ENCODE results near the gene CUL4A.
"Not testable (repeated sequence)": the region's sequence is repeated elsewhere in the genome, so short reads cannot be mapped to it uniquely, and the experiment has no call there.

Gene CUL4A

DNA sequence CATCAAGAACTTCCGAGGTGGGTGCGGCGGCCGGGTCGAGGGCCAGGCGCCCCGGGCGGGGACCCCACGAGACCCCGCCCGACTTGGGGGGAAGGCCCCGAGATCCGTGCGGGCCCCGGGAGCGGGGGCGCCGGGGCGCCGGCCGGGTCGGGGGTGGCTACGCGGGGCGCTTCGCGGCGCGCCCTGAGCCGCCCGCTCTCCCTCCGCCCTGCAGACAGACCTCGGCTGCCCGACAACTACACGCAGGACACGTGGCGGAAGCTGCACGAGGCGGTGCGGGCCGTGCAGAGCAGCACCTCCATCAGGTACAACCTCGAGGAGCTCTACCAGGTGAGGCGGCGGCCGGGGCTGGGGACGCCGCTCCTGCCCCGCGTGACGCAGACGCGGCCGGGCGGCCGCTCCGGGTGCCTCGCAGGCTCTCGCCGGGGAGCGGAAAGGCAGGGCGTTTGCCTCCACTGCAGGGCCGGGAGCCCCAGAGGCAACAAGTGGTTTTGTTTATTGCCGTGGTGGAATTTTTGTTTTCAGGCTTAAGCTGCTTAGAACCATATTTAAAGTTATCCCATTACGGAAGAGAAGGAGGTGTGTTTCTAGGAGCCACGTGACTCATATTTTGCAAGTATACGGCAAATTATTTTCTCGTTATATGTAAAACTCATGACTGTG, 477 bp downstream of the CUL4A start:
- DNase-seq: peak; percentile 68

DNA sequence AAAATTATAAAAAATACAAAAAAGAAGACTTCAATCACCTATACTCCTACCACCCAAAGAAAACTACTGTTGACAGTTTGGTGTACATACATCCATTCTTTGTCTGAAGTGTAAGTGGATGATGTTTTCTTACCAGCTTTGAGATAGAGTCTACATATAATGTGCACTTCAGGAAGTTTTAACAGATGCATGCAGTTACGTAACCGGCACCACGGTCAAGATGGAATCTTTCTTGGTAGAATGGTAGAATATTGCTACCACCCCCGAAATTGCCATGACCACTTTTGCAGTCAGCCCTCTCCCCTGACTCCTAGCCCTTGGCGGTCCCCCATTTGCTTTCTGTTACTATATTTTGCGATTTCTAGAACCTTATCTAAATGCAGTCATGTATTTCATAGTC, 1.4 kb downstream of the CUL4A start:
- DNase-seq: no peak

DNA sequence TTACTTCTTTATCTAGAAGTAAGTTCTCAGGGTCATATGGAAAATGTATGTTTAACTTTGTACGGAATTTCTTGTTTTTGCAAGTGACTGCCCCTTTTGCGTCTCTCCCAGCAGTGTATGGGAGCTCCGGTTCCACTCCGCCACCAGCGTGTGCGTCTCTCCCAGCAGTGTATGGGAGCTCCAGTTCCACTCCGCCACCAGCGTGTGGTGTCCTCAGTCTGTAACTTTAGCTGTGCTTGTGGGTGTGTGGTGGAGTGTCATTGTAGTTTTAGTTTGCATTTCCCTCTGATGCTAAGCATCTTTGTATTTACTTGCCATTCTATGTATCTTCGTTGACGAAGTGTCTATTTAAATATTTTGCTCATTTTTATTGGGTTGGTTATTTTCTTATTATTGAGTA, 2.4 kb downstream of the CUL4A start:
- peak; percentile 33 for DNase-seq

DNA sequence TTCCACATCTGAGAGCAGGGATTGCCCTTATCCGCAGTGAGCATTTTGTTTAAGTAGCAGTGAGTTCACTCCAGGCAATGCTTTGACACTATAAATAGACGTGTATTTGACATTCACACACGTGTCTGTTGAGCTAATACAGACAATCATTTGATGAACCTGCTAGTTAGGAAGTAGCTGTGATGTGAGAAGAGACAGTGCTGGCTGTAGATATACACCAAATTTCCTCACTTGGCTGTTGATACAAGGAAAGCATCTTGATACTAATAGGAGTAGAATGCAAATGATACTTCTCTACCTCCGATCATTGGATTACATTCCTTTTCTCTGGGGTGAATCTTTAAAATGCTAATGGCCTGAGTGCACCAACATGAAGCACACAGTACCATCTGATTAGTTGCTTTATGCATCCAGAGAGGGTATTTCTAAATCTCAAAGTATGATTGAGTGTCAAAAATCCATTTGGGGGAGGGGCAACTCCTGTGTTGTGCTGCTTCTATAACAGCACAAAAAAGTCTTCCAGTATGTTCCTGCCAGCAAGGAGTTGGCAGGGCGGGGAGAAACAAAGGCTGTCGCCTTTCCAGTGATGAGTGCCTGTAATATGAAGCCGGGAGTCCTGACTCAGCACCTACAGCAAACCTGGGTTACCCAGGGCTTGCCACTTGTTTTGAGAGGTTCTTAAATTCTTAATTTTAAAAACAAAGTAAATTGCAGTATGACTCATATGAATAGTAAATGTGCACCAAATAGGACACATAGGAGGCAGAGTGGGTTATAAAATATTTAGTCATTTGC, 7.0 kb downstream of the CUL4A start:
- peak; percentile 16 for DNase-seq

DNA sequence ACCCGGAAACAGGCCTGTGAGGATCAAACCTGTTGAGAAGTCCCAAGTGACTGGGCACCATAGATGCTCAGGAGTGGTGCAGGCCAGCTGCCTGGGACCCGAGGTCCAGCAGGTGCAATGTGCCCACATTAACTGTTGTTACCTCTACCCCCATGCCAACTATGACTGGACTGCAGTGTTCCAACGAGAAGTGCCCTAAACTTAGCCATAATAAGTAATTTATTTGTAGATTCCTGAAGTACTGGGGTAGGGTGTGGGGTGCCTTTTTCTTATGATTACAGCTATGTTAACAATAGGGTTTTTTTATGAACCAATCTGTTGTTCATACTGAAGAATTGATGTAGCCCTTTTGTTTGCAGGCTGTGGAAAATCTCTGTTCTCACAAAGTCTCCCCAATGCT, 9.2 kb downstream of the CUL4A start:
- DNase-seq: no peak

DNA sequence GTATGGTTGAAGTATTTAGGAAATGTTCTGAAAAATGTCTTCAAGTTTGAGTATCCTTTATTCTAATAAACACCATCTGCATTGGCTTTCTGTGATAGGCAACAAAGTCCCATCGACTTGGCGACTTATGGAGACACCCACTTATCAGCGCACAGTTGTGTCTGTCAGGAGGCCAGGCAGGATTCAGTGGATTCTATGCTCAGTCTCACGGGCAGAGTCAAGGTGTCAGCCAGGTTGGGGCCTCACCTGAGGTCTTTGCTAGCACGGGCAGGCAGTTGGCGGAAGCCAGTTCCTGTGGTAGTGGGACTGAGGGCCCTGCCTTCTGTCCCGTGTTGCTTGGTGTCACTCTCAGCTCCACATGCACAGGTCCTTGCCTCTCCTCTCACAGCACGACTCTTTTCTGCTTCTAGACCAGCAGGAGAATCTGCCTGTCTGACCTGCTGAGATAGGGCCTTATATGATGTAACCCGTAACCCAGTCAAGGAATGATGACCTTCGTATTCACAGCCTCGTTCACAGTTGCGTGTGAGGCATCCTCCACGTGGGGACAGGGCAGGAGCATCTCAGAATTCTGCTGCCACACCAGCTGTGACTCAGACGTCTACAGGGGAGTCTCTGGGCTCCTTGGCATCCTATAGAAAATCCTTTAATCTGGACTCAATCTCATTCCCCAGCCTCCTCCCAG, 10.0 kb downstream of the CUL4A start:
- no peak for DNase-seq

DNA sequence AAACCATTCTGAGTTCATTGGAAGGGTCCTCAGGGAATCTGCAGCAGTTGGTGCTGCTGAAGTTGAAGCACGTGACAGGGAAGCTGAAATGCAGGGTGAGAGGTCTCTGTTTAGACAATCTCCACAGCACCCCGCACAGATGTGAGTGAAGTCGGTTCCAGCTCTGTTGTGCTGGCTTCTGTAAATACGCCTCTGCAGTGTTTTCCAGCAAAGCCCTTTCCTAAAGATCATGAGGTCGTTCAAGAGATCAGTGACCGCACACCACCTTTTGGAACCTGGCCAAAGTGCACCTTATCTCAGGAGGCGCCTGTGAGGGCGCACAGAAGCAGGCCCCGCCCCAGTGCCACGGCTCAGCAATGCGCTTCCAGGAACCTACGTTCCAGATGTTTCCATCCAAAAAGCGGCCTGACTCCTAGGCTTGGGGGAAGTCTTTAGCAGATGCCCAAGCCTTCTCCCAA, 10.8 kb downstream of the CUL4A start:
- no peak for DNase-seq

DNA sequence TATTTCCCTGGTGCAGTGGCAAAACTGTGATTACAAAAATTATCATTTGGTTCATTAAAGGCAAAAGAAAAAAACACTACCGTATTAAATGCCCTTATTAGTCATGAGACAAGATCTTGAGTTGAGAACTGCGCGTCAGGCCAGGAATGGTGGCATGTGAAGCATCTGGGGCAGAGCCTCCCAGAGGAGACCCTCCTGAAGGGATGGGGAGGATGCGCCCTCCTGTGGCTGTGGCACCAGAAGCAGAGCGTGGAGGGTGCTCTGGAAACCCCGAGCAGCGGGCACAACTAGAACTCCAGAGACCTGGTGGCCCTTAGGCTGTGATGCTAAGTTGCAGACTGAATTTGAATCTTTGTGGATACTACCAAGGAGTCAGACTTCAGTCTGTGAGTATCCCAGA, 11.5 kb downstream of the CUL4A start:
- DNase-seq: no peak

DNA sequence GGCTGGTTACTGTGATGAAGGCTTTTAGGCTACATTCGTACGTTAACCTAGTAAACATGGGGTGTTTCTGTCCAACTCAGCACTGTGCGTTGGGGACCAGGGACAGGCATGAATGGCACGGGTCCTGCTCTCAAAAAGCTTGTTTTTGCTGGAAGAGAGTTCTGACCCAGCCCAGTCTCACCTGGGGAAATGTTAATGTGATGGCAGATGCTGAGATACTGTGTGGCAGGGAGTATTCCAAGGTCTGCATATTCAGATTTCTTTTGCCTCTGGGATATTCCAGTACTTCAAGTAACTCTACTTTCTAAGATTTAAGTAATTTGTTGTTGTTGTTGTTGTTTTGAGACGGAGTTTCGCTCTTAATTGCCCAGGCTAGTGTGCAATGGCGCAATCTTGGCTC, 13.7 kb downstream of the CUL4A start:
- DNase-seq: no peak

DNA sequence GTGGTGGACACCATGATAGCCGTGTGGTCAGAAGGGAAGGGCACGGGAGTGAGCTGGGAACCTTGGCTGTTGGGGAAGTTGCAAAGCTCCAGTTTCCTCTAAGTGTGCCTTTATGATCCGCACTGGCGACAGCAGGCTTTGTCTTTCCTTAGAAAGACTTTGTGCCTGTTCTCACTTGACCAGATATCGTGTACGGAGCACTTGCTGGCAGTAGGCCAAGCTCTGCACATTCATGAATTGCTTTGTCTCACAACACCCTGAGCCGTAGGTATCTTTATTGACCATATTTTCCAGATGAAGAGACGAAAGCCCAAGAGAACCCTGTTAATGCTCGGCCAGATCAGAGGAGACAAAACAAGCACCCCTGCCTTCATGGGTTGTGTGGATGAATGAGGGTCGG, 15.1 kb downstream of the CUL4A start:
- no peak for DNase-seq

DNA sequence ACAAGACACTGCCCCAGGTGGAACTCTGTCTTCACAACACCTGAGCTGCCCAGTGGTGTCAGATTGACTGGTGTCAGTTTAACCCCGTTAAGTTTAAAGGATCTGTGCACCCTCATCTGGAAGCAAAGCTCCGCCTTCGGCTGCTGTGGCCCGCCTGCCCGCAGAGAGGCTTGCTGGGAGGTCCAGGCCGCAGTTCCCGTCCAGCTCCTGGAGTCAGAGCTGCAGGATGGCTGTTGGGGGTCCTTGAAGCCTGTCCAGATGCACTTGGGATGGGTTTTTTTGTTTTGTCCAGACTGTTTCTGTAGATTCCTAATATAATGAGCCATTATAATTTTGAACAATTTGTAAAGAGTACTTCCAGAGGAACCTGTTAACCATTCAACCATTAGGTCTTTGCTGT, 16.1 kb downstream of the CUL4A start:
- DNase-seq: no peak

DNA sequence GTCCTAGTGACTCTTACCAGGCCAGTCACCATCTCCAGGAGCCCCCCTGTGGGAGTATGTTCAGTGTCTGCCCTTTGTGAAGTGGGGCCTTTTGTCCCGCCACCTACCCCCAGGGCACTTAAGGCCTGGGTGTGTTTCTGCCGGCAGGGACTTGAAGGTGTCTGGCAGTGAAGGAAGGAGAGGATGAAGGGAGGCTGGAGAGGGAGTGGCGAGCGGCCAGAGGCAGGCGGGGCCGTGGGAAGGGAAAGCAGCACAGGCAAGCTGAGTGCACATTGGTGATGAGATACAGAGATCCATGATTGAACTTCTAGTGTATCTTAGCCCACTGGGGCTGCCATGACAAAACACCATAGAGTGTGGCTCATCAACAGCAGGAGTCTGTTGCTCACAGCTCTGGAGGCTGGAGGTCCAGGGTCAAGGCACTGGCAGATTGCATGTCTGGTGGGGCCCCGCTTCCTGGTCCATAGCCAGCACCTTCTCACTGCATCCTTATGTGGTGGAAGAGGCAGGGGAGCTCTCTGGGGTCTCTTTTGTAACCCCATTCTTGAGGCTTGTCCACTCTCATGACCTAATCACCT, 17.5 kb downstream of the CUL4A start:
- DNase-seq: no peak

DNA sequence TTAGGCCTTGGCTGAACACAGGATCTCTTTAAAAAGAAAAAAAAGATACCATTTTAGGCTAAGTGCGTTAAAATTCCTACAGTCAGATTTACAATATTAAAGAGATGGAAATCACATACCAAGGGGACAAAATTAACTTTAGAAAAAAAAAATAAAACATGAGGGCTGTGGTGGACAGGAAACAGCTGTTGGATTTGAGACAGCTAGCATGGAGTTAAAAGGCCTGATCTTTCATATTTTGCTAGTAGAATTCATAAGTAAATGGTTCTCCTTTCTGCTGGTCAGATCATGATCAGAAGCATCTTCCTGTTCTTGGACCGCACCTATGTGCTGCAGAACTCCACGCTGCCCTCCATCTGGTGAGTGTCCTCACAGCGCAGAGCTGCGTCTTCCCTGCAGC, 19.7 kb downstream of the CUL4A start:
- DNase-seq: no peak

DNA sequence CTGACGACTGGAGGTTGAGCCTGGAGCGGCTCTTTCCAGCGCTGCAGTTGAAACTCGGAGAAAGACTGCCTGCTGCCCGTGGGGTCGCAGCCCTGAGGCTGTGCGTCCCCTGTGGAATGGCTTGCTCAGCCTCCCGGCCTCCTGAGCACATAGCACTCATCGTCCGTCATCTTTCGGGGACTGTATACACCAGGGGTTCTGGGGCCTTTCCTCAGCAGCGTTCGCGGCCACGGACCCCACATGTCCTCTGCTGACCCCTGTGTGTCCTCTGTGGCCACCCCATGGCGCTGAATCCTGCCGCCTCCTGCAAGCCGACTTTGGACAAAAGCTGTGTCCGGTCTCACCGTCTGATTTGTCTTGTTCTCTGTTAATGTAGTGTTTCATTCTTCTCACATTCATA, 20.4 kb downstream of the CUL4A start:
- no peak for DNase-seq

DNA sequence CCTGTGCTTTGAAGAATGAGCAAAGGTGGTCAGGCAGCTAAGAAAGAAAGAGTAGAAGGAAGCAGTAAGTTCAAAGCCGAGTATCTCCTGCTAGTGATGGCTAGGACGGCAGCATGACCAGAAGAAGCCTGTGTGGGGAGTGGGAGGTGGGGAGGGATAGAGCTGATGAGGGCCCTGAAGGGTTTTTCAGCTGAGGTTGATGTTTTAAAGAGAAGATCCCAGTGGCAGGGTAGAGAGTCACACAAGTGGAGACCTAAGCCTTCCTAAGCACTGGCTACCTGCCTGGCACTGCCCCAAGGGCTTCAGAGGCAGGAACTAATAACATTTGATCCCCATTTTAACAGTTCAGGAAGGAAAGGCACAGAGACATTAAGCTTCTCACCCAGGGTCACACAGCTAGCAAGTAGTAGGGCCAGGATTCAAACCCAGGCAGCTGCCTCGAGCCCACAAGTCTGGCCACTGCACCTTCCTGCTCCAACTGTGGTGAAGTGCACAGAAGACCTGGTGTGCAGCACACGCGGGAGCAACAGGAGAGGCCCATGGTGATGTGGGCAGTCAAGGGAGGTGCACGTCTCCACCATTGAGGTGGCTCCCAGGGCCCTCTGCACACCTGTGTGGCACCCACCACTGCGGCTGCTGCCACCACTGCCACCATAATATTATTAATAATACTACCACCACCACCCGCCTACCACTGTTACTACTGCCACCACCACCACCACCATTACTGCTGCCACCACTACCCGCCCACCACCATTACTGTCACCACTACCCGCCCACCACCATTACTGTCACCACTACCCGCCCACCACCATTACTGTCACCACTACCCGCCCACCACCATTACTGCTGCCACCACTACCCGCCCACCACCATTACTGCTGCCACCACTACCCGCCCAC, 22.1 kb downstream of the CUL4A start:
- DNase-seq: no peak

DNA sequence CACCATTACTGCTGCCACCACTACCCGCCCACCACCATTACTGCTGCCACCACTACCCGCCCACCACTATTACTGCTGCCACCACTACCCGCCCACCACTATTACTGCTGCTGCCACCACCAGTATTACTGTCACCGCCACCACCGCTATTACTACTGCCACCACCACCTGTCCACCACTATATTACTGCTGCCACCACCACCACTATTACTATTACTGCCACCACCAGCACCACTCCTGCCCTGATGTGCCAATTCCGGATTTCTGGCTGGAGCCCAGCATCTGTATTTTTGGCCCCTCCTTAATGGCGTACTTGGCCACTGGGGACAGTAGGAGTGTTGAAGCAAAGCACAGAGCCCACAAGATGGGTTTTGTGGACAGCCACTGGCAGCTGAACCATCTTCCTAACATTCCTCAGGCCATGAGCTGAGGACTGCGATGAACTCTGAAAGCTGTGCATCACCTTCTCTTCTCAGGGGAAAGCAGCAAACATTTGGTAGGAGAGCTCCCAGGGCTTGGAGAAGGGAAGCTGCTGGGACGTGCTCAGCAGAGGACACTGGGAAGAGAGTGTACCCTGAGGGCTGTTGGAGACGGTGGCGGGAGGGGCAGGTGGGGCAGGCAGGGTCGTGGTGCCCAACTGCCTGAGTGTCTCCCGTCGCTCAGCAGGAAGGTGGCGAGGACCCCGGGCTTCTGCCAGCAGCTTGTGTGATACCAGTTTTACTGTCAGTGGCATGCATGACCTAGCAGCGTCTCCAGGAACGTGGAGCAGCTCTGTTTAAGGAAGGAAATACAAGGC, 23.0 kb downstream of the CUL4A start:
- no peak for DNase-seq

DNA sequence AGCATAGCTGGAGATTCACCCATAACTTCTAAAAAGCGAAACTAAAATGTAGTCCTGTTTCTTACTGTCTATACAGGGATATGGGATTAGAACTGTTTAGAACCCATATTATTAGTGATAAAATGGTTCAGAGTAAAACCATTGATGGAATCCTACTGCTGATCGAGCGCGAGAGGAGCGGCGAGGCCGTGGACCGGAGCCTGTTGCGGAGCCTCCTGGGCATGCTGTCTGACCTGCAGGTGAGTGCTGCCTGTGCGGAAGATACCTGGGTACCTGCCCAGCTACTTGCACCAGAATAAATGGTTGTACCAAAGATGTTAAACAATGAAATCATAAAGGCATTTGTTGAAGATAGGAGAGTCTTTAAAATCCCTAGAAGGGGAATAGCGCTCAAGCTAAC, 23.7 kb downstream of the CUL4A start:
- DNase-seq: no peak

DNA sequence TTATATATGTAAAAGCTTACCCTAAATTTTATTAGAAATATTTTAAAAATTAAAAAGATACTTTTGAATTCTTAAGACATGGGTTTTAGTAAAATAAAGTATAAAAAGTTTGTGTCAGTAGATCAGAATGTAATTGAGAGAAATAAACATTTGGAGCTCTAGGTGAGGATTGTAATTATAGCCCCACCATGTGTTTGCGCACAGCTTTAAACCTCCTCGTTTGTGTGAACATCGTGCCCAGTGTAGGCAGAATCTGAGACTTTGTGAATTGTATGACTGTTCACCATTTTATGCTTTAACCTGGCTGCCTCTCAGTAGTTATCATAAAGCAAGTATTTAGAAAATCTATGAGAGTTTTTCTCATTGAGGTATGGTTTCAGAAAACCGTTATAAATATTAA, 29.1 kb downstream of the CUL4A start:
- DNase-seq: no peak

DNA sequence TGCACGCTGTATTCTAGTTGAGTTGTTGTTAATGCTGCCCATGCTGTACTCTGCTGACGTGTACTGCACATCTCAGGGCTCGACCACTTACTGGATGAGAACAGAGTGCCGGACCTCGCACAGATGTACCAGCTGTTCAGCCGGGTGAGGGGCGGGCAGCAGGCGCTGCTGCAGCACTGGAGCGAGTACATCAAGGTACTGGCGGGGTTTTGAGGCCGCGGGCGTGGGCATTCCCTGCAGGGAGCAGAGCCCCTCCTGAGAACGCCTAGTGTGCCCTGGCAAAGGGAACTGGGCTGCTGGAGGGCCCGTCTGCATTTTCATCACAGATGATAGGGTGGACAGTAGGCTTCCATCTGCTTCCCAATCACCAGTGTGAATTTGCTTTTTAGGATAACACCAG, 29.9 kb downstream of the CUL4A start:
- no peak for DNase-seq

DNA sequence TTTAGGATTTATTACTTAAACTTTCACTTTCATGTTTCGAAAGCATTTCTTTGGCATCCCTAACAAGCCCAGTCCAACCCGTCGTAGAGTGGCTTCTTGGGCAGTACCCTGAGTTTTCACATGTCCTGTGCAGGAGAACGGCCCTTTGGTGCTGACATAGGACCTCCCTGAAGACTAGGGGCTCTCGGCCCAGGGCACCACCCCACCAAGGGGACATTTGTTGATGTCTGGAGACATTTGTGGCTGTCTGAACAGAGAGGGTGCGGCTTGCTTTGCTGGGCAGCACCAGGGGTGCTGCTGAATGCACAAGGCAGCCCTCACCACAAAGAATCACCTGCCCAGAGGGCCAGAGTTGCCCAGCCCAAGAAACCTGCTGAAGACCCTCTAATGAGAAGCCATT, 30.6 kb downstream of the CUL4A start:
- DNase-seq: no peak

DNA sequence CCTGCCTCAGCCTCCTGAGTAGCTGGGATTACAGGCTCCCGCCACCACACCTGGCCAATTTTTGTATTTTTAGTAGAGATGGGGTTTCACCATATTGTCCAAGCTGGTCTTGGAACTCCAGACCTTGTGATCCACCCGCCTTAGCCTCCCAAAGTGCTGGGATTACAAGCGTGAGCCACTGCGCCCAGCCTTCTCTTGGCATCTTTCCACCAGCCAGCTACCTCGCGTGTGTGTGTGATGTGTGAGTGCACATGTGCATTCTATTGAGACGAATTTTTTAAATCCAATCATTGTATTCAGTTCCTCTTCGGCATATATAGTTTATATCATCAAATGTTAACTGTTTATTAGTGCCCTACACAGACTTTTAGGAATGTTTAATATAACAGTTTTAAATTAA, 32.2 kb downstream of the CUL4A start:
- not testable (repeated sequence) for DNase-seq

DNA sequence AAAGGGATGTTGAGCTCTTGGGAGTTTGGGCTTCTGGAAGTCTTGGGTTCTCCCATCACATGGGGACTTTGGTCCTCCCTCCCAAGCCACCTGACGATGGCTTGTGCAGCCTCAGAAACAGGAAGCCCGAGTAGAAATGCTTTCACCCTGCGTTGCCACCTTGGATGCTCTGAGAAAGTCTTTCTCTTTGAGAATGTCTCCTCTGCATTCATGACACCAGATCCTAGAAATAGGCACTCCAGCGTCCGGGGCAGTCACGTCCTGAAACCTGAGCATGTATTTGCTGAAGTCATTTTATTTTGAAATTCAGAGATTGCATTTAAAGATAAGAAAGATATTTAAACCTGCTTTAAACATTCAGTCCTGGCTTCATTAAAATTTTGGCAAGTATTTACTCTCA, 34.4 kb downstream of the CUL4A start:
- DNase-seq: no peak

Measured in COR-L47 (cell line).